ENCODE data around the gene GALNT18.
"Not testable (repeated sequence)": the region's sequence is repeated elsewhere in the genome, so short reads cannot be mapped to it uniquely, and the experiment has no call there.

Gene GALNT18

GRCh38 chr11:11378184-11378940 is 243.4 kb downstream of the GALNT18 start:
- DNase-seq, result no peak

GRCh38 chr11:11374358-11375148 is 247.3 kb downstream of the GALNT18 start:
- no peak for DNase-seq

GRCh38 chr11:11373934-11374333 is 247.9 kb downstream of the GALNT18 start:
- no peak for DNase-seq

- DNase-seq, result no peak
Observed at GRCh38 chr11:11372461-11372860, 249.3 kb downstream of the GALNT18 start.

GRCh38 chr11:11370962-11371303 is 250.9 kb downstream of the GALNT18 start:
- DNase-seq, result no peak

- no peak for DNase-seq
Observed at GRCh38 chr11:11370255-11370961, 251.4 kb downstream of the GALNT18 start.

- no peak for DNase-seq
Observed at GRCh38 chr11:11366793-11367192, 255.0 kb downstream of the GALNT18 start.

GRCh38 chr11:11363674-11364073 is 258.1 kb downstream of the GALNT18 start:
- no peak for DNase-seq

GRCh38 chr11:11359611-11360010 is 262.2 kb downstream of the GALNT18 start:
- no peak for DNase-seq

- no peak for DNase-seq
Observed at GRCh38 chr11:11356842-11357241, 265.0 kb downstream of the GALNT18 start.

GRCh38 chr11:11352878-11353277 is 268.9 kb downstream of the GALNT18 start, which contains the start of gene CSNK2A3:
TSS of gene CSNK2A3 (minus strand) at chr11:11353250. CDS start at chr11:11353119, 131 bp downstream.
- DNase-seq, result not testable (repeated sequence)

GRCh38 chr11:11351851-11352250 is 270.0 kb downstream of the GALNT18 start:
- not testable (repeated sequence) for DNase-seq

GRCh38 chr11:11351042-11351586 is 270.7 kb downstream of the GALNT18 start:
- no peak for DNase-seq

GRCh38 chr11:11349870-11350337 is 271.9 kb downstream of the GALNT18 start:
- no peak for DNase-seq

- no peak for DNase-seq
Observed at GRCh38 chr11:11349106-11349825, 272.5 kb downstream of the GALNT18 start.

GRCh38 chr11:11348303-11348702 is 273.5 kb downstream of the GALNT18 start:
- DNase-seq, result no peak

GRCh38 chr11:11347592-11347991 is 274.2 kb downstream of the GALNT18 start:
- no peak for DNase-seq

- DNase-seq, result no peak
Observed at GRCh38 chr11:11346303-11346702, 275.5 kb downstream of the GALNT18 start.

- no peak for DNase-seq
Observed at GRCh38 chr11:11345099-11345498, 276.7 kb downstream of the GALNT18 start.

- no peak for DNase-seq
Observed at GRCh38 chr11:11344045-11344444, 277.8 kb downstream of the GALNT18 start.

GRCh38 chr11:11338304-11338703 is 283.5 kb downstream of the GALNT18 start:
- no peak for DNase-seq

GRCh38 chr11:11336664-11337063 is 285.1 kb downstream of the GALNT18 start:
- DNase-seq, result no peak
